IMR-90 (cell line): ENCODE measurements around the gene ZFAND6. TPM values are rescaled to one million over a fixed set of nuclear protein-coding genes. Genes with fewer than 3 reads are reported as not detected.

Source experiments
- ATAC-seq: fragments of 200-7000 bp; cut with Tn5 transposase; 2 replicates; pipeline ENCODE4 v1.9.1; 2020; ENCODE audit warnings: low read depth, mild to moderate bottlenecking, moderate library complexity
- BruUV-seq: library from RNA; stranded (reverse); fragments of 400-500 nt; replicated peaks from 2 replicates; lab custom pipeline; 2021; lab: Mats Ljungman, UMichigan
- CTCF ChIA-PET: fragments of 300-600 bp; formaldehyde crosslinking; extraction: SDS; loops from one replicate; lab custom pipeline; 2021; ENCODE audit warnings: antibody characterized with exemption; lab: Yijun Ruan, JAX
- POLR2A ChIA-PET: fragments of 300-600 bp; sonication (Branson Sonifier 250); formaldehyde crosslinking; loops from one replicate; lab custom pipeline; 2022; ENCODE audit warnings: antibody characterized with exemption; ENCODE audit not compliant: unreplicated experiment; lab: Charles Lee
- DNase-seq: peaks from one replicate; pipeline ENCODE4 v3.0.0; 2013
- H2AFZ ChIP-seq: replicated peaks from 2 replicates; pipeline ENCODE3; 2013; ENCODE audit warnings: low read length, mild to moderate bottlenecking; ENCODE audit not compliant: poor library complexity
- H2AK5ac ChIP-seq: 2 replicates; pipeline ENCODE4 v1.6.1; 2013; ENCODE audit warnings: low read depth, low read length, inconsistent platforms
- H2AK9ac ChIP-seq: replicated peaks from 2 replicates; pipeline ENCODE3; 2013; ENCODE audit warnings: mild to moderate bottlenecking, low read depth, low read length, moderate library complexity; ENCODE audit not compliant: poor library complexity
- H2BK120ac ChIP-seq: 2 replicates; pipeline ENCODE4 v1.6.1; 2013; ENCODE audit warnings: low read depth, low read length, inconsistent platforms
- H2BK15ac ChIP-seq: 3 replicates; pipeline ENCODE4 v1.6.1; 2013; ENCODE audit warnings: low read depth, low read length, inconsistent platforms
- H2BK20ac ChIP-seq: 2 replicates; pipeline ENCODE4 v1.6.1; 2013; ENCODE audit warnings: low read depth, mild to moderate bottlenecking, inconsistent platforms, low read length, moderate library complexity
- H2BK5ac ChIP-seq: 2 replicates; pipeline ENCODE4 v1.6.1; 2013; ENCODE audit warnings: mild to moderate bottlenecking, low read depth, low read length, inconsistent platforms; ENCODE audit not compliant: poor library complexity, severe bottlenecking
- H3K14ac ChIP-seq: replicated peaks from 2 replicates; pipeline ENCODE4 v1.6.1; 2013; ENCODE audit warnings: low read depth, low read length, inconsistent platforms
- H3K18ac ChIP-seq: 2 replicates; pipeline ENCODE4 v1.6.1; 2013; ENCODE audit warnings: low read depth, low read length, control low read depth
- H3K23ac ChIP-seq: 2 replicates; pipeline ENCODE4 v1.6.1; 2013; ENCODE audit warnings: low read depth, low read length, inconsistent platforms
- H3K27ac ChIP-seq: 2 replicates; pipeline ENCODE4 v1.5.1; 2013; ENCODE audit warnings: mild to moderate bottlenecking, control low read depth, low read length; ENCODE audit not compliant: insufficient read depth
- H3K27me3 ChIP-seq: 2 replicates; pipeline ENCODE4 v1.6.1; 2013; ENCODE audit warnings: low read length; ENCODE audit not compliant: control insufficient read depth, insufficient read depth
- H3K36me3 ChIP-seq: 2 replicates; pipeline ENCODE4 v1.6.1; 2013; ENCODE audit warnings: low read length, mixed read lengths; ENCODE audit not compliant: control insufficient read depth, insufficient read depth
- H3K4ac ChIP-seq: 2 replicates; pipeline ENCODE4 v1.6.1; 2013; ENCODE audit warnings: low read depth, low read length, inconsistent platforms
- H3K4me1 ChIP-seq: 2 replicates; pipeline ENCODE4 v1.6.1; 2013; ENCODE audit warnings: low read length, mixed read lengths; ENCODE audit not compliant: control insufficient read depth, insufficient read depth
- H3K4me2 ChIP-seq: 2 replicates; pipeline ENCODE4 v1.6.1; 2013; ENCODE audit warnings: low read depth, mild to moderate bottlenecking, control low read depth, low read length, moderate library complexity
- H3K4me3 ChIP-seq: 2 replicates; pipeline ENCODE4 v1.5.1; 2013; ENCODE audit warnings: low read depth, mild to moderate bottlenecking, control low read depth, low read length, moderate library complexity; ENCODE audit not compliant: insufficient read depth
- H3K56ac ChIP-seq: 2 replicates; pipeline ENCODE4 v1.6.1; 2013; ENCODE audit warnings: low read length, inconsistent platforms; ENCODE audit not compliant: insufficient read depth; ENCODE audit errors: extremely low read depth
- H3K79me1 ChIP-seq, 2 experiments: 2 replicates each; pipeline ENCODE4 v1.6.1; 2013; ENCODE audit warnings: low read length in 2 of 2, inconsistent platforms in 1 of 2, low read depth in 1 of 2
- H3K9ac ChIP-seq: 2 replicates; pipeline ENCODE4 v1.6.1; 2013; ENCODE audit warnings: low read depth, low read length, control low read depth
- H3K9me1 ChIP-seq: 2 replicates; pipeline ENCODE4 v1.6.1; 2013; ENCODE audit warnings: low read length, inconsistent platforms; ENCODE audit not compliant: insufficient read depth
- H3K9me3 ChIP-seq: 2 replicates; pipeline ENCODE4 v1.6.1; 2013; ENCODE audit warnings: low read length; ENCODE audit not compliant: control insufficient read depth, insufficient read depth
- H4K20me1 ChIP-seq: 2 replicates; pipeline ENCODE4 v1.6.1; 2013; ENCODE audit warnings: low read length, inconsistent platforms; ENCODE audit not compliant: insufficient read depth
- H4K5ac ChIP-seq: 2 replicates; pipeline ENCODE4 v1.6.1; 2013; ENCODE audit warnings: mild to moderate bottlenecking, low read depth, low read length, control low read depth
- H4K8ac ChIP-seq, 2 experiments: 2 replicates each; pipeline ENCODE4 v1.6.1; 2013; ENCODE audit warnings: low read depth in 2 of 2, low read length in 2 of 2, control low read depth in 1 of 2, inconsistent platforms in 1 of 2
- H4K91ac ChIP-seq: 2 replicates; pipeline ENCODE4 v1.6.1; 2013; ENCODE audit warnings: low read depth, low read length, inconsistent platforms; ENCODE audit not compliant: insufficient read depth
- BHLHE40 ChIP-seq: fragments of 150-350 bp; IDR thresholded peaks from 2 replicates; pipeline ENCODE4 v1.6.1; 2016; ENCODE audit warnings: mild to moderate bottlenecking, low read depth, low read length
- CEBPB ChIP-seq: IDR thresholded peaks from 2 replicates; pipeline ENCODE4 v1.6.1; 2012; ENCODE audit warnings: low read depth, low read length, improper control_type of control experiment
- CHD1 ChIP-seq: IDR thresholded peaks from 2 replicates; pipeline ENCODE4 v1.6.1; 2012; ENCODE audit warnings: low read depth, low read length, improper control_type of control experiment
- FOS ChIP-seq: fragments of 150-350 bp; IDR thresholded peaks from 2 replicates; pipeline ENCODE4 v1.6.1; 2016; ENCODE audit warnings: low read depth, low read length
- MAZ ChIP-seq: IDR thresholded peaks from 2 replicates; pipeline ENCODE4 v1.6.1; 2012; ENCODE audit warnings: low read depth, mild to moderate bottlenecking, low read length, improper control_type of control experiment, moderate library complexity, borderline replicate concordance
- MXI1 ChIP-seq: IDR thresholded peaks from 2 replicates; pipeline ENCODE4 v1.6.1; 2012; ENCODE audit warnings: low read depth, mild to moderate bottlenecking, low read length, moderate library complexity, borderline replicate concordance
- NFE2L2 ChIP-seq: fragments of 150-350 bp; IDR thresholded peaks from 2 replicates; pipeline ENCODE4 v1.6.1; 2016; ENCODE audit warnings: low read depth, mild to moderate bottlenecking, low read length
- POLR2A ChIP-seq: IDR thresholded peaks from 2 replicates; pipeline ENCODE4 v1.6.1; 2012; ENCODE audit warnings: mild to moderate bottlenecking, low read depth, low read length
- RAD21 ChIP-seq: IDR thresholded peaks from 2 replicates; pipeline ENCODE4 v1.6.1; 2012; ENCODE audit warnings: low read length, improper control_type of control experiment
- RCOR1 ChIP-seq: IDR thresholded peaks from 2 replicates; pipeline ENCODE4 v1.6.1; 2012; ENCODE audit warnings: mild to moderate bottlenecking, low read length, improper control_type of control experiment; ENCODE audit not compliant: insufficient replicate concordance
- RFX5 ChIP-seq: IDR thresholded peaks from 2 replicates; pipeline ENCODE4 v1.8.0; 2012; ENCODE audit warnings: low read depth, mild to moderate bottlenecking, low read length, moderate library complexity
- WGBS, 2 experiments: methylation state at CpG; one replicate each; pipeline versions ENCODE4 v1.1.5 to v1.1.7; 2013; ENCODE audit warnings: missing lambda C conversion rate in 2 of 2; ENCODE audit not compliant: insufficient read length in 1 of 2; ENCODE audit errors: extremely low coverage in 2 of 2; 5-methylcytosine and 5-hydroxymethylcytosine counted together
- dilution Hi-C: fragments of 300-500 bp; cut with HindIII; formaldehyde crosslinking; loops from one replicate; pipeline ENCODE4 v1.14.3; 2018; ENCODE audit warnings: low sequenced_read_pairs; ENCODE audit not compliant: unreplicated experiment
- in situ Hi-C: fragments of 300-500 bp; cut with MboI; formaldehyde crosslinking; loops from 3 replicates; pipeline ENCODE4 v1.14.3; 2019; ENCODE audit warnings: low sequenced_read_pairs, inconsistent platforms, mixed read lengths
- intact Hi-C: fragments of 100-400 bp; cut with micrococcal nuclease; formaldehyde crosslinking; loops from 2 replicates; pipeline ENCODE4 v1.10.0; 2022
- polyA plus RNA-seq, 3 experiments: library from polyadenylated mRNA; depleted of rRNA; stranded (reverse); fragments of >200 nt; gene quantifications; 2 replicates each; pipeline ENCODE4 v1.2.3, GENCODE V29; 2012; ENCODE audit warnings: low replicate concordance in 1 of 3
- total RNA-seq: library from RNA; depleted of rRNA; stranded (reverse); fragments of >200 nt; gene quantifications from 2 replicates; pipeline ENCODE4 v1.2.3, GENCODE V29; 2012
- TF ChIP-seq, protein P1 (sequence below): fragments of 150-350 bp; IDR thresholded peaks from 2 replicates; pipeline ENCODE4 v1.6.1; 2017; ENCODE audit warnings: mild to moderate bottlenecking, antibody characterized with exemption, low read length, low read depth
- TF ChIP-seq, protein P2 (sequence below): conservative IDR thresholded peaks from 2 replicates; pipeline ENCODE4 v1.5.1; 2012; ENCODE audit warnings: mild to moderate bottlenecking, low read depth, low read length, improper control_type of control experiment

Gene ZFAND6
- total and polyA plus RNA-seq, 2 of the 4 experiments (the other 2 are of a cell fraction): 77.5 to 96.4 TPM

DNA sequence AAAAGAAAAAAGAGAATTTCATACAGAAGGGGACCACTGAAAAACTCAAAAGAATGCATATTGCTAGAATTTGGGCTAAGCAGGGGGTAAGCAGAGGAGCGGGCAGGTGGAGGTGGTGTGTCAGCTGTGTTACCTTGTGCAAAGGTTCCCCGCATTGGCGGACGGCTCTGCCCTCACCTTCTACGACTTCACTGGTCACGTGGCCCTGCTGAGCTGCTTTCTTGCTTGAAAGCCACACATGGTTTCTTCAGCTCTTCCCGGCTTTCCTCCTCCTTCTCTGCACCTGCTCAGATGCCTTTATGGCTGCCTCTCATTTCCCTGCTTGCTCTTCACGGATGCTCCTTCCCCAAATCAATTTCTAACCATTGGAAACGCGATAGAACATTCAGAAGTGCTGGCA lies 123.8 kb downstream of the ZFAND6 start:
- Histone ChIP-seq H4K91ac (no peak overlapping the region), H2AK9ac (no peak overlapping the region), H3K9ac (no peak overlapping the region), H2AK5ac (0 out of 2 replicates have a peak overlapping the region, but pooled peaks have one; percentile 17), H3K79me1 (peaks cover 3 to 7% of the 10 kb centered on the region in 2 experiments), H3K27ac (no peak overlapping the region), H2BK15ac (no peak overlapping the region), H2BK5ac (no peak overlapping the region), H3K56ac (no peak overlapping the region), H3K18ac (no peak overlapping the region), H3K36me3 (peaks cover 42% of the 10 kb centered on the region), H3K14ac (no peak overlapping the region), H3K4me1 (peaks cover 13% of the 10 kb centered on the region), H4K8ac (no peak overlapping the region), H3K23ac (no peak overlapping the region), H2BK120ac (no peak overlapping the region), H3K4ac (peak overlapping the region; percentile 8), H3K4me3 (no peak overlapping the region), H3K4me2 (no peak overlapping the region), H3K27me3 (no peaks in the 10 kb centered on the region), H4K5ac (no peak overlapping the region), H3K9me3 (no peaks in the 10 kb centered on the region), H4K20me1 (no peaks in the 10 kb centered on the region), H3K9me1 (peaks cover 36% of the 10 kb centered on the region), H2AFZ (no peak overlapping the region), H2BK20ac (peak overlapping the region; percentile 10; the same call in 1 of the 2 replicates)
- ATAC-seq (no peak), DNase-seq (no peak)
- in situ Hi-C loops: no loop called here
- BruUV-seq: no TSS peak
- ChIA-PET CTCF (no interaction called here), POLR2A (no interaction called here)
- intact Hi-C loops: loop anchor here (2.0 kb wide), 1 partner anchor 595 kb away; the partner anchor contains the start of gene CEMIP
- 94% methylated on average over 5 of the region's 10 CpGs; no CpG with 5 or more reads in 1 of the 2 experiments for WGBS, 2 experiments
- TF ChIP-seq, protein P1, sequence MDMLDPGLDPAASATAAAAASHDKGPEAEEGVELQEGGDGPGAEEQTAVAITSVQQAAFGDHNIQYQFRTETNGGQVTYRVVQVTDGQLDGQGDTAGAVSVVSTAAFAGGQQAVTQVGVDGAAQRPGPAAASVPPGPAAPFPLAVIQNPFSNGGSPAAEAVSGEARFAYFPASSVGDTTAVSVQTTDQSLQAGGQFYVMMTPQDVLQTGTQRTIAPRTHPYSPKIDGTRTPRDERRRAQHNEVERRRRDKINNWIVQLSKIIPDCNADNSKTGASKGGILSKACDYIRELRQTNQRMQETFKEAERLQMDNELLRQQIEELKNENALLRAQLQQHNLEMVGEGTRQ: no peak
- TF ChIP-seq RAD21: no peak
- TF ChIP-seq CHD1: no peak
- no peak for TF ChIP-seq BHLHE40
- no peak for TF ChIP-seq POLR2A
- TF ChIP-seq RFX5: no peak
- TF ChIP-seq NFE2L2: no peak
- TF ChIP-seq RCOR1: no peak
- TF ChIP-seq CEBPB: no peak
- TF ChIP-seq FOS: no peak
- TF ChIP-seq MXI1: no peak
- no peak for TF ChIP-seq MAZ
- TF ChIP-seq, protein P2, sequence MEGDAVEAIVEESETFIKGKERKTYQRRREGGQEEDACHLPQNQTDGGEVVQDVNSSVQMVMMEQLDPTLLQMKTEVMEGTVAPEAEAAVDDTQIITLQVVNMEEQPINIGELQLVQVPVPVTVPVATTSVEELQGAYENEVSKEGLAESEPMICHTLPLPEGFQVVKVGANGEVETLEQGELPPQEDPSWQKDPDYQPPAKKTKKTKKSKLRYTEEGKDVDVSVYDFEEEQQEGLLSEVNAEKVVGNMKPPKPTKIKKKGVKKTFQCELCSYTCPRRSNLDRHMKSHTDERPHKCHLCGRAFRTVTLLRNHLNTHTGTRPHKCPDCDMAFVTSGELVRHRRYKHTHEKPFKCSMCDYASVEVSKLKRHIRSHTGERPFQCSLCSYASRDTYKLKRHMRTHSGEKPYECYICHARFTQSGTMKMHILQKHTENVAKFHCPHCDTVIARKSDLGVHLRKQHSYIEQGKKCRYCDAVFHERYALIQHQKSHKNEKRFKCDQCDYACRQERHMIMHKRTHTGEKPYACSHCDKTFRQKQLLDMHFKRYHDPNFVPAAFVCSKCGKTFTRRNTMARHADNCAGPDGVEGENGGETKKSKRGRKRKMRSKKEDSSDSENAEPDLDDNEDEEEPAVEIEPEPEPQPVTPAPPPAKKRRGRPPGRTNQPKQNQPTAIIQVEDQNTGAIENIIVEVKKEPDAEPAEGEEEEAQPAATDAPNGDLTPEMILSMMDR: no peak
- dilution Hi-C loops: no loop called here
